Activated effector memory CD4-positive, alpha-beta T cell treated with Interleukin-2 at 50 U/mL for 16 hours (primary cell): ENCODE results near the gene HNRNPUL1.

ENCODE experiments used
- DNase-seq: peaks from one replicate; pipeline ENCODE4 v3.0.0-alpha.2; 2020

Gene HNRNPUL1

DNA sequence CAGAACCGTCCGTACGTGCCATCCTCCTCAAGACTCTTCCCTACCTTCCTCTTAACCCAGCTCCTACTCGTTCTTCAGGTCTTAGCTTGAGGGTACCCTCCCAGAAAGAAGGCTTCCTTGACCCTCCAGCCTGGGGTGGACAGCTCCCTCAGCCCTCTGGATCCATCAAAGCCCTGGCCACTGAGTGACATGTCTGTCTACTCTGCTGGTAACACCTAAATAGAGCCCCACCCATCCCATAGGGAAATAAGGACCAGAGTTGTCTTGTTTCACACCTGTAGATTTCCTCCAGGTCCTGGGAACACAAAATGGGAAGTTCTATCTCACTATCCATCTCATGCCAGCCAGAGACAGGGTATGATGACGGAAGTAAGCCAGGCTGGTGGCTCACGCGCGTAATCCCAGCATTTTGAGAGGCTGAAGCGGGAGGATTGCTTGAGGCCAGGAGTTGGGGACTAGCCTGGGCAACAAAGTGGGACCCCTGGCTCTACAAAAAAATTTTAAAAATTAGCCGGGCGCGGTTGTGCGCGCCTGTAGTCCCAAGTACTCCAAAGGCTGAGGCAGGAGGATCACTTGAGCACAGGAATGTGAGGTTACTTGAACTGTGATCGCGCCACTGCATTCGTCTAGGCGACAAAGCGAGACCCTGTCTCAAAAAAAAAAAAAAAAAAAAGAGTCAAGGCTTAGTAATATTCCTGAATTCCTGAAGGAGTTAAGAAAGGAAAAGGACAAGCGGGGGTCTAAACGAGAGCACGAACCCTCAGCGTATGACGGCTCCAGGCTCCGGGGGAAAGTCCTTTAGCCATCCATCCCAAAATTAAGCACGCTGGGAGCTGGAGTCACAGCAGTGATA lies 45.2 kb downstream of the HNRNPUL1 start:
- DNase-seq: no peak

DNA sequence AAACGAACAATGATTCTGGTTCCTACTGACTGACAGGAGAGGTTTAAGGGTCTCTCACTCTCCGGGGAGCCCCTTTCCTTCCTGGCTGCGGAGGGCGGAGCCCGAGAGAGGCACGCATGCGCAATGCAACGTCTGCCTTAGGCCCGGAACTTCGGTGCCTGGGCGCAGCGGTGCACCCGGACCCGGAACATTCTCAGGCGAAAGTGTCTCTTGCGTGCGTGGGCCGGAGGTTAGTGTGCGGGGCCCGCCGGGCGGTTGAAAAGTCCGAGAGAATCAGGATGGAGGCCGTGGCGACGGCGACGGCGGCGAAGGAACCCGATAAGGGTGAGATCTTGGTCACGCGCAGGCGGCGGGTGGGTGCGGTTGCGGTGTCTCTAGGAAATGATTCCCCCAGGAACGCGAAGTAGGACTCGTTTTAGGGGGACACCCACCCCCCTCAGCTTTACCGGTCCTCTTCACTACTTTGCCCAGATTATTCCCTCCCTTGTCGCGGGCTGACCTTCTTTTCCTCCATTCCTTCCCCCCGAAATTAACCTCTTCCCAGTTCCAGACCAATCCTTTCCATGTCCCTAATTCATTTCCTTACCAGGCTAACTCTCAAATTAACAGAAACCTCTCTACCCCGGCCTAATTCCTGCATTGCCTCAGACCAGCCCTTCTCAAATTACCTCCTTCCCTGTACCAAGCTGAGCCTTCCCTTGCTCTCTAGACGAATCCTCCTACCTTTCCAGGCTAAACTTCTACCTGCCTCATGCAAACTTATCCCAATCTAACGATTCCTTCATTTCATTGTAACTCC lies 46.1 kb downstream of the HNRNPUL1 start, which contains the start of gene CCDC97:
Gene CCDC97 (plus strand): TSS at position 140 of the 799 bp plus-strand sequence. CDS start 139 bp downstream, at position 279.
- DNase-seq: peak; percentile 81

DNA sequence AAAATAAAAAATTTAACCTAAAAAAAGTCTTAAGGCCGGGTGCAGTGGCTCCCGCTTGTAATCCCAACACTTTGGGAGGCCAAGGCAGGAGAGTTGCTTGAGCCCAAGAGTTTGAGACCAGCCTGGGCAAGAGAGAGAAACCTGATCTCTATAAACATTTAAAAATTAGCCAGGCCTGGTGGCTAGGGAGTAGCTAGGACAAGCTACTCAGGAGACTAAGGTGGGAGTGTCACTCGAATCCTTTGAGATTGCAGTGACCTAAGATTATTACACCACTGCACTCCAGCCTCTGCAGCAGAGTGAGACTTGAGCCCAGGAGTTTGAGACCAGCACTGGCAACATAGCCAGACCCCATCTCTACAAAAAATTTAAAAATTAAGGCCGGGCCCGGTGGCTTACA lies 46.9 kb downstream of the HNRNPUL1 start:
- no peak for DNase-seq

DNA sequence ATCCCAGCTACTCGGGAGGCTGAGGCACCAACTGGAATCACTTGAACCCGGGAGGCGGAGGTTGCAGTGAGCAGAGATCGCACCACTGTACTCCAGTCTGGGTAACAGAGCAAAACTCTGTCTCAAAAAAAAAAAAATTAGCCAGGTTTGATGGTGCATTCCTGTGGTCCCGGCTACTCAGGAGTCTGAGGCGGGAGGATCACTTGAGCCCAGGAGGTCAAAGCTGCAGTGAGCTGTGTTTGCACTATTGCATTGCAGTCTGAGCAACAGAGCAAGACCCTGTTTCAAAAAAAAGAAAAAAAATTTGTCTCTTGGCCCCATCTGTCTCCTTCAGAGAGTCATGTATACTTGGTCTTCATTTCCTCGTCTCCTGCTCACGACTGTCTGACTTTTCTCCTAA lies 47.4 kb downstream of the HNRNPUL1 start:
- no peak for DNase-seq

DNA sequence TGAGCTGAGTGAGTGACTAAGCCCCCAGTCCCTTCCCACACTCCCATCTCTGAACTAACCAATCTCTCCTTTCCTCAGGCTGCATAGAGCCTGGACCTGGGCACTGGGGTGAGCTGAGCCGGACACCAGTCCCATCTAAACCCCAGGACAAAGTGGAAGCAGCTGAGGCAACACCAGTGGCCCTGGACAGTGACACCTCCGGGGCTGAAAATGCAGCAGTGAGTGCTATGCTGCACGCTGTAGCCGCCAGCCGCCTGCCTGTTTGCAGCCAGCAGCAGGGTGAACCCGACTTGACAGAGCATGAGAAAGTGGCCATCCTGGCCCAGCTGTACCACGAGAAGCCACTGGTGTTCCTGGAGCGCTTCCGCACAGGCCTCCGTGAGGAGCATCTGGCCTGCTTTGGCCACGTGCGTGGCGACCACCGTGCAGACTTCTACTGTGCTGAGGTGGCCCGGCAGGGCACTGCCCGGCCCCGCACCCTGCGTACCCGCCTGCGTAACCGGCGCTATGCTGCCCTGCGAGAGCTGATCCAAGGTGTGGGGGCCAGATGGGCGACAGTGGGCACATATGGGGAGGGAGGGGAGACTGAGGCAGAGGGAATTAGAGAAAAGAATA lies 52.2 kb downstream of the HNRNPUL1 start:
- no peak for DNase-seq

DNA sequence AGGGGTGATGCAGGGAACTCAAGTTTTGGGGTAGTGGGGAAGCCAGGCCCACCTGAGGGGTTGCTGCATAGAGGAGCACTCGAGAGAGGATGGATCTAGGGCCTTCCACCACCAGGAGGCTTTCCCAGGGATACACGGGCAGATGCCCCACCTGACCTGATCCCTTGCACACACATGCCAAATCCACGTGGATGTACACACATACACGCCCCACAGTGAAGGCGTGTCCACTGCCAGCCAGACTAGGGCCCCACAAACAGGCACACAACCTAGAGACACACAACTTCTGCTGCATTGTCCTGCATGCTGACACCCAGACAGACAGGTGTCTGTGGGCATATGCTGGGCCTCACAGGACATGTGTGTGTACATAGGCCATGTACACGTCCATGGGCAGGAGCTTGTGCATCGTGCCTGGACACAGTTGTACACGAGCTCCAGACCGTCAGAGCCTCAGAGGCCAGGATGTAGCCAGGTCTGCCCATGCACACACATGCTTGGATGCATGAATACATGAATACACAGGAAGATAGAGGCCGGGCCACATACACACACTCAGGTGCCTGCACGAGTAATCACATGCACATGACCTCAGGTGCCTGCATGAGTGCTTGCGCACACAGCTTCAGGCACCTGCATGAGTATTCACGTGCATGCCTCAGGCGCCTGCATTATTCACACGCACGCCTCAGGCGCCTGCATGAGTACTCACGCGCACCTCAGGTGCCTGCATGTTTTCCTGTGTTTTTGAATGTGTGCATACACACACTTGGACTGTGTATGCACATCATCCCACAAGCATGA lies 54.7 kb downstream of the HNRNPUL1 start:
- DNase-seq: no peak

DNA sequence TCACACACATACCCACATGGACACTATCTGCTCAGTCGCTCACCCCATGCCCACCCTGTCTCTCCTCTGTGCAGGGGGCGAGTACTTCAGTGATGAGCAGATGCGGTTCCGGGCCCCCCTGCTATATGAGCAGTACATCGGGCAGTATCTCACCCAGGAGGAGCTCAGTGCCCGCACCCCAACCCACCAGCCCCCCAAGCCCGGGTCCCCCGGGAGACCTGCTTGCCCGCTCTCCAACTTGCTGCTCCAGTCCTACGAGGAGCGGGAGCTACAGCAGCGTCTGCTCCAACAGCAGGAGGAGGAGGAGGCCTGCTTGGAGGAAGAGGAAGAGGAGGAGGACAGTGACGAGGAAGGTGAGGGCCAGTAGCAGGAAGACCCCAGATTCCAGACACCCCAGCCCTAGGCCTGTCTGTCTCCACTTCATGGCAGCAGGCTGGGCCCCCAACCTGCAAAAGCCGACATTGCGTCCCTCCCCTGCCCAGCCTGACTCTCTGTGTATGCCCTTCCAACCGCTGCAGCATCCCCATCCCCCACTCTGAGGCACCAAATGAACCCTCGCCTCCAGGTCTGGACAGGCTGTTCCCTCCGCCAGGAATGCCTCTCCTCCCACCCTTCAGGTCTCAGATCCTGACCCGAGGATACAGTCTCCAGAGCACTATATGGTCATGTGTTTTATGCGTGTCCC lies 55.5 kb downstream of the HNRNPUL1 start:
- no peak for DNase-seq

DNA sequence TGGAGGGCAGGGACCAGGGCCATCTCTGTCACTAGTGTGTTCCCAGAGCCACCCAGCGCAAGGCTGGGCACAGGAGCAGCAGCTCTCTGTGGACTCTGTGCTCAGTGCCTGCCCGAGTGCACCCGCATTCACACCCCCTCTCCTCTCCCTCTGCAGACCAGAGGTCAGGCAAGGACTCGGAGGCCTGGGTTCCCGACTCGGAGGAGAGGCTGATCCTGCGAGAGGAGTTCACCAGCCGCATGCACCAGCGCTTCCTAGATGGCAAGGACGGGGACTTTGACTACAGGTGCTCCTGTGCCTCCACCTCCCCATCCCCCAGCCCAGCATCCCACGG lies 56.0 kb downstream of the HNRNPUL1 start:
- no peak for DNase-seq

DNA sequence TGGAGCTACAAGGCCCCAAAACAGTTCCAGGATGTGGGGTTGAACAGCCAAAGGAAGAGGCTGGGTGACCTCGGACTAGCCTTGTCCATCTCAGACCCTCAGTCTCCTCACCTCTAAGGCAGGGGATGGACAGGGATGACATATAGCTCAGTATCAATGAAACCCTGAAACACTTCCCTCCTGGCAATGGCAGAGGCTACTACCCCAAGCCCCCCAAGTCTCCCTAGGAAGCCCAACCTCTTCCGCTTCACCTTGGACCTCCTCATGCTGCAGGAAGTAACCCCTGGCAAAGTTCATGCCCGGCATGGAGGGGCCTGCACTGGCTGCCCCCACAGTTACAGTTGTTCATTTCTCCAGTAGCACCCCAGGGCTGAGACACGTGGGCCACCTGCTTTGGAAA lies 56.4 kb downstream of the HNRNPUL1 start:
- no peak for DNase-seq

DNA sequence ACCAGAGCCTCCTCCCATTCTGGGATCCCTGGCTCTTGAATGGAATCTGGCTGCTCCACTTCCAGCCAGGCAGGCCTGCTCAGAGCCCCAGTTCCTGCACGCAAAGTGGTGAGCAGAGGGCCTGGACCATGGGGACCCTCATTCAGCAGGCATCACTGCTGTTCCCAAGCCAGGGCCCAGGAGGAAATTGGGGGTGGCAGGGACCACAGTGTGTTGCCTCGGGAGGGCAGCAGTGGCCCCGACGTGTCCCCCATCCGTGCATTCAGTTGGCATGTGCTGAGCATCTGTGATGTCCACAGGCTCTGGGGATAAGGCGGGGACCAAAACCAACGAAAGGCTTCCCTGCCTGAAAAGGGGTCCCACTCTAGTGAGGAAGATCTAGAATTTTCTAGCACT lies 57.0 kb downstream of the HNRNPUL1 start:
- no peak for DNase-seq

DNA sequence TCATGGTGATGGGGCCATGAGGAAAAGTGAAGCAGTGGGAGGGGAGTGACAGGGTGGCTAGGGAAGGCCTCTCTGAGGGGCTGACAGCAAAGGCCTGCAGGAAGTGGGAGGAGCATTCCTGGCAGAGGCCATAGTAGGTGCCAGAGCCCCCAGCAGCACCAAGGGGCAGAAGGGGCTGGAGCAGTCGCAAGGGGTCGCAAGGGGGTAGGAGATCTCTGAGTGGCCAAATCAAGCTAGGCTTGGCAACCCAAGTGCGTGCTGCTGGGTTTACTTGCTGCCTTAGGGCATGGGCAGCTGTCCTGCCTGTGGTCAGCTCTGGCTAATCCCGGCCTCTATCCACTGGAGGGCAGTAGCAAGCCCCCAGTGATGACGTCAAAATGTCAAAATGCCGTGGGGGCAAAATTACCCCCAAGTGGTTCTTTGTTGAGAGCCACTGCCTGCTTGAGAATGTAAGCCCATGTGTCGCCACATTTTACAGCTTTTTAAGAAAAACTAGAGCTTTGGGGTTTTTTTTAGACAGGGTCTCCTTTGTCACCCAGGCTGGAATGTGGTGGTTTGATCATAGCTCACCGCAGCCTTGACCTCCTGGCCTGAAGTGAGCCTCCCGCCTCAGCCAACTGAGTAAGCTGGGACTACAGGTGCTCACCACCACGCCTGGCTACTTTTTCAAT lies 57.6 kb downstream of the HNRNPUL1 start:
- no peak for DNase-seq

DNA sequence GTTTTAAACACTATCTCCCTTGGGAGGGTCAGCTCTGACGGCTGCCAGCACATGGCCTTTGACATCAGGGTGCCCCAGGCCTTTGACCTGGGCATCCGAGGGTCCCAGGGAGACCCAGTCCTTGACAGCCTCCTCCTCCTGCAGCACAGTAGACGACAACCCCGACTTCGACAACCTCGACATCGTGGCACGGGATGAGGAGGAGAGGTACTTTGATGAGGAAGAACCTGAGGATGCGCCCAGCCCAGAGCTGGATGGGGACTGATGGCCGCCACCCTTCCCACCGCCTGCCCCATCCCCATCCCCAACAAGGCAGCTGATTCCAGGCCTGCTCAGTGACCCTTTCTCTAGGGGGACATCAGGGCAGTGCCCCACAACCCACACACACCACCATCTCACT lies 58.3 kb downstream of the HNRNPUL1 start:
- no peak for DNase-seq

DNA sequence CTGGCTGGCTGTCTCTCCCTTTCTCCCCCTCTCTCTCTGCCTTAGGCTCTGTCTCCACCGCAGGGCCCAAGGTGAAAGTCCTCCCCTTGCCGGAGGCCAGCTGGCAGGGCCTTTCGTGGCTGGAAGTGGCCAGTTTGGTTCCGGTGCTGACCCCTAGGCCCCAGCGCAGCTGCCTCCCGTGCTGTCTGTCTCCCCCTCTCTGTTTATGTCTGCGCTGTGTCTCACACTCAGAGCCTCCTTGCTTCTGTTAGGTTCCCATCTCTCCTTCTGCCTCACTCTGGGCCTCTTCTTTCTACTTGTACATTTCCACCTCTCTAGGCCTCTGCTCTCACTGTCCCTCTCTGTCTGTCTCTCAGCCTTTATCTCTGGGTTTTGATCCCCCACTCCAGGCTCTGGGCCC lies 58.9 kb downstream of the HNRNPUL1 start:
- no peak for DNase-seq

DNA sequence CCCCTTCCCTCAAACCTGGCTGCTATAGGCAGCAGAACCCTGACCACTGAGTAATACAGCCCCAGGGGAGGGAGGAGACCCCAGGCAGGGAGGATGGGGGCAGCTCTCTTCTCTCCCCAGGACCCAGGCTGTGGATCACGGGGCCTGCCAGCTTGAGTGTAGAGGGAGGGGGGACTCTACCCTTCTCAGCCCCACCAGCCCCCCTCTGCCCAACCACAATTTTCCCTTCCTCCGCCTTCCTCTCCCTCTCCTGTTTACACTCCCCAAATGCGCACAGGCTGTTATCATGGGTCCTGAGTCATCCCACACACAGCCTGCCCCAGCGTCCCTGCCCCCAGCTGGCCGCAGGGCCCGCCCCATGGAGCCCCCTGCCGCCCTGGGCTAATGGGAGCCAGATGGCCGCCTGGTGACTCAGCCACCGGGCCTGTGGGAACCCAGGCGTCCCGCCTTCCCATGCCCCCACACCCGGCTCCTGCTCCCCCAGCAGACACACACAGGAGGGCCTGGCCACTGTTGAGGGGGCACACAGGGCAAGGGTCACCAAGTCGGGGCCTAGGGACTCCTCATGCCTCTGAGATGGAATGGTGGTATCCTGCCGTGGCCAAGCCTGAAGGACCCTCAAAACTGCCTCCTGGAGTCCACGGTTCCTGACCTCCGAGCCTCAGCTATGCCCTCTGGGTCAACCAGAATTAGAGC lies 59.4 kb downstream of the HNRNPUL1 start:
- DNase-seq: no peak

DNA sequence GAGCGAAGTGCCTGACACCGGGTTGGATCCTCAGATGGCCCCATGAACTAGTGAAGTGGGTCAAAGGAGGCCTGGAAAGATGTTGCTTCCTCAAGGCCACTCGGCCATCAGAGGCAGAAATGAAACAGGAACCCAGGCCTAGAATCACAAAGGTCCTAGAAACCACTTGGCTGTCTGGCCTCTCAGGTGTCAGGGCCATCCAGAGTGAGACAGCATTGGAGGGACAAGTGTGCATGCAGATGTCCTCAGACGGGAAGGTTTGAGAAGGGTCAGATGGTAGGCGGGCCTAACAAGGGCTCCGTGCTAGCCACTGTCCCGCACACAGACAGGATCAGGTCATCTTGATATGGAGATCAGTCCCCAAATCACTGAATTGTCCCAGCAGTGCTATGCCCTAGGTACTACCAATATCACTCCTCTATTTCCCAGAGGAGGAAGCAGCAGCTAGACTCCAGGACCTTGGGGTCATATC lies 60.1 kb downstream of the HNRNPUL1 start:
- DNase-seq: no peak

DNA sequence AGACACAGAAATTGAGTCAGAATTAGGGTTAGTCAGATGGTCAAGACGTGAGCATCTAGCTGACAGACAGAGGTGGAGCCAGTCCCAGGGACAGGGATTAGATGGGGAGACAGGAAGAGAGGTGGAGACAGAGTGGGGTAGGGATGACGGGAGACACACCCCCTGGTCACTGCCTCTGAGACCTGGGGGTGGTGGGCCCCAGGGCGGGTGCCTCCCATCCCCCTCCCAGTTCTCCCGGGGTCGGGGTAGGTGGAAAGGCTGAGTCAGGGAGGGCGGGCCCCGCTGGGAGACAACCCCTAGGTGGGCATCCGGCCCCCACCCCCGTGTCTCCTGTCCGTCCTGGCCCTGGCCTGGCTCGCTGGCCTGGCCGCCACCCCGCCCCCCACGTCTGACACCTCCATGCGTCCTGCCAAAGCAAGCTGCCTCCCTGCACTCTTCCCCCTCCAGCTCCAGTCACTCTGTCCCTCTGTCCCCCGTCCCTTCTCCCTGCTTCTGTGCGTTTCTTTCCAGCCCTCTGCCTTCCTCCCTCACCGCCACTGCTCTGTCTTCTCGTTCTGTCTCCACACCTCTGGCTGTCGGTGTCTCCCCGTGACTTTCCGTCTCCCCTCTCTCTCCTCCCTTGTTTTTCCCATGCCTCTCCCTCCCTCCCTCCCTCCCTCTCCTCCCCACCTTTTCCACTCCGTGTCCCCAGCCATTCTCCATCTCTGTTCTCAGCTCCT lies 60.9 kb downstream of the HNRNPUL1 start:
- DNase-seq: no peak

DNA sequence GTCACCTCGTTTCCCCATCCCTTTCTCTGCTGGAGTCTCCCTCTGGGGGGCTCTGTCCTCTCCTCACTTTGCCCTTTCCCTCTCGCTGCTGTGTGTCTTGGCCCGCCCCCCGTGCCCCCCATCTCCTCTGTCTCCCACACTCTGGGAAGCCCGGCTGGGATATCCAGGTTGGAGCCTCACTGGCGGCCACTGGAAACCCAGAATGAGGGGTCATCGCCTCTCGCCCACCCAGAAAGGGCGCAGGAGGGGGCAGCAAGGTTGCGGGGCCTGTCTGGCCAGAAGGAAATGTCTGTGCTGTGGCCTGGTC lies 61.4 kb downstream of the HNRNPUL1 start:
- DNase-seq: no peak

DNA sequence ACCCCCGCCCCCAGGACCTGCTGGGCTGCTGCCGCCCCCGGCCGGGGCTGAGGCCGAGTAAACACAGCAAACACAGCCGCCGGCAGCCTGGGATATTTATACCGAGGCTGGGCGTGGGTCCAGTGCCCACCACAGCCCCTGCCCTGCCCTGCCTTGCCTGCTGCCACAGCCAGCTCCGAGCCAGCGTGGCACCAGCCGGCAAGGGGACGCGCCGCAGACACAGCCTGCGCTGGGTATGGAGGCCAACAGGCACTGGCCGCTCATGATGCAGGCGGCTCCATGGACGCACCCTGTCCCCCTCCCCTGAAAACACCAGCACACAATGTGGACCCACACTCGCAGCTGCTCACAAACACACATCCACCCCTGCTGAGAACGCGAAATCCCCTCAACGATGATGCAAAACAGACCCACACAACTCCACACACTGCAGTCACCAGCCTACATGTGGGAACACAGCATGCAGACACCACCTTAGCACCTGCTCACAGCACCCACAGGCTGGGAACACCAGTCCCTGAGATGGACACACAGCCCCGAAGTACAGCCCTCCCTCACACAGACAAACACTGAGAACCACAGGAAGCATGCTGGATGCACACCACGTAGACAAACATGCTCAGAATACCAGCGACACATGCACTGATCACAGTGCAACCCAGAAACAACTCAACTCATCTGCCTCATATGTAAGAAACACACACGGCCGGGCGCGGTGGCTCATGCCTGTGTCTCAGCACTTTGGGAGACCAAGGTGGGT lies 62.0 kb downstream of the HNRNPUL1 start:
- no peak for DNase-seq

DNA sequence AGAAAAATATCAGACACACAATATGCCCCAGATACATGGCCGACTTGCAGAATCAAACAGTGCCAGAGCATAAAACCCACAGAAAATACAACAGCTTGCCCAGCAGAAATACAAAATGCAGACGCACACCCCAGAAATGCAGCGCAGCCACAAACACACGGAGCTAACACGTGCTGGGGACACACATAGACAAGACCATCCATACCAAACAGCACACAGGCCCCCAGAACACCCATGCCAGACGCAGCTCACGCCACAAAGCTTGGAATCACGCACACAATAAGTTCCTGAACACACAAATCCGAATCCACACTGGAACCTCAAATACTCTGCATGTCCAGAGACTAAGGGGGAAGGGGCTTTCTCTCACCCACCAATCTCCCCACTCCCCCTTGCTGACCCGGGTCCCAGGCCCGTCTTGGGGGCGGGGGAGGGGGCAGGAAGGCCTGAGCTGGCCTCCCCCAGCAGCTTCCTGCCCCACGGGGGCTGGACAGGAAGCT lies 63.0 kb downstream of the HNRNPUL1 start:
- DNase-seq: no peak
